Measurements from ENCODE around the gene BMP2. TPM values are rescaled to one million over a fixed set of nuclear protein-coding genes. Genes with fewer than 3 reads are reported as not detected.

Gene BMP2
- polyA plus RNA-seq, 1 donor (not counting 4 experiments of a cell fraction or from before 2014, with no cell fraction given): 3.6 TPM

- FAIRE-seq (no peak), DNase-seq (ENCODE audit: low read depth, low spot score) (no peak)
- no peak overlapping the region for H3K4me2 ChIP-seq (ENCODE audit: control insufficient read depth, extremely low read depth, insufficient read depth, low read depth, low read length)
- no peak overlapping the region for H3K9ac ChIP-seq (ENCODE audit: control insufficient read depth, extremely low read depth, insufficient read depth, low read length)
- dilution Hi-C loops (cut with MboI; ENCODE audit: extremely low pct_ligation_motif_present, low sequenced_read_pairs): no loop called here
- H3K9me3 ChIP-seq (ENCODE audit: control insufficient read depth, low read depth, low read length): no peaks in the 10 kb centered on the region
- H3K9me1 ChIP-seq (ENCODE audit: control insufficient read depth, extremely low read depth, insufficient read depth, low read length): no peaks in the 10 kb centered on the region
- H3K27me3 ChIP-seq (ENCODE audit: control insufficient read depth, extremely low read depth, insufficient read depth, low read length): no peaks in the 10 kb centered on the region
- no peaks in the 10 kb centered on the region for H3K4me1 ChIP-seq (ENCODE audit: control insufficient read depth, extremely low read depth, insufficient read depth, low read length)
- H3K79me2 ChIP-seq (ENCODE audit: control insufficient read depth, insufficient read depth, low read length): no peaks in the 10 kb centered on the region
- H3K36me3 ChIP-seq (ENCODE audit: control insufficient read depth in 2 of 2, extremely low read depth in 1 of 2, insufficient read depth in 2 of 2, low read length in 2 of 2): no peaks in the 10 kb centered on the region
- no peak for TF ChIP-seq CTCF (optimal IDR thresholded peaks at IDR 0.05 in 1 of 3, IDR thresholded peaks at IDR 0.05 in 1 of 3, conservative IDR thresholded peaks at IDR 0.05 in 1 of 3; ENCODE audit: extremely low read depth in 1 of 3, insufficient read depth in 2 of 3, low read length in 3 of 3)
- TF ChIP-seq EZH2 (IDR thresholded peaks at IDR 0.05; ENCODE audit: low read length): no peak
- no peaks in the 10 kb centered on the region for H4K20me1 ChIP-seq (ENCODE audit: control insufficient read depth, extremely low read depth, insufficient read depth, low read length)
- H3K4me3 ChIP-seq (ENCODE audit: control insufficient read depth in 2 of 3, extremely low read depth in 1 of 3, insufficient read depth in 2 of 3, low read depth in 1 of 3, low read length in 3 of 3): no peak overlapping the region
- no peak overlapping the region for H3K27ac ChIP-seq (ENCODE audit: control insufficient read depth, insufficient read depth, low read length)
- H2AFZ ChIP-seq (ENCODE audit: control insufficient read depth, low read length): no peak overlapping the region
Measured at GRCh38 chr20:6735942-6736845, 31.3 kb upstream of the BMP2 start.

GRCh38 chr20:6739406-6739805 is 28.1 kb upstream of the BMP2 start:
- dilution Hi-C loops (cut with MboI; ENCODE audit: extremely low pct_ligation_motif_present, low sequenced_read_pairs): no loop called here
- Histone ChIP-seq H3K9me3 (ENCODE audit: control insufficient read depth, low read depth, low read length) (no peaks in the 10 kb centered on the region), H3K4me1 (ENCODE audit: control insufficient read depth, extremely low read depth, insufficient read depth, low read length) (no peaks in the 10 kb centered on the region), H3K4me3 (ENCODE audit: control insufficient read depth in 2 of 3, extremely low read depth in 1 of 3, insufficient read depth in 2 of 3, low read depth in 1 of 3, low read length in 3 of 3) (no peak overlapping the region), H3K9ac (ENCODE audit: control insufficient read depth, extremely low read depth, insufficient read depth, low read length) (no peak overlapping the region), H2AFZ (ENCODE audit: control insufficient read depth, low read length) (no peak overlapping the region), H3K9me1 (ENCODE audit: control insufficient read depth, extremely low read depth, insufficient read depth, low read length) (no peaks in the 10 kb centered on the region), H3K27ac (ENCODE audit: control insufficient read depth, insufficient read depth, low read length) (no peak overlapping the region), H3K4me2 (ENCODE audit: control insufficient read depth, extremely low read depth, insufficient read depth, low read depth, low read length) (no peak overlapping the region), H4K20me1 (ENCODE audit: control insufficient read depth, extremely low read depth, insufficient read depth, low read length) (no peaks in the 10 kb centered on the region), H3K79me2 (ENCODE audit: control insufficient read depth, insufficient read depth, low read length) (no peaks in the 10 kb centered on the region), H3K27me3 (ENCODE audit: control insufficient read depth, extremely low read depth, insufficient read depth, low read length) (no peaks in the 10 kb centered on the region), H3K36me3 (ENCODE audit: control insufficient read depth in 2 of 2, extremely low read depth in 1 of 2, insufficient read depth in 2 of 2, low read length in 2 of 2) (no peaks in the 10 kb centered on the region)
- FAIRE-seq (no peak), DNase-seq (ENCODE audit: low read depth, low spot score) (no peak)
- TF ChIP-seq CTCF (optimal IDR thresholded peaks at IDR 0.05 in 1 of 3, IDR thresholded peaks at IDR 0.05 in 1 of 3, conservative IDR thresholded peaks at IDR 0.05 in 1 of 3; ENCODE audit: extremely low read depth in 1 of 3, insufficient read depth in 2 of 3, low read length in 3 of 3) (no peak), EZH2 (IDR thresholded peaks at IDR 0.05; ENCODE audit: low read length) (no peak)
